ENCODE measurements around the gene GDNF. TPM values are rescaled to one million over a fixed set of nuclear protein-coding genes. Genes with fewer than 3 reads are reported as not detected.

Gene GDNF
- total RNA-seq, 1 donor from 2014 or later, result 0.57 TPM

- peaks cover 2% of the 10 kb centered on the region for H3K4me1 Mint-ChIP-seq (ENCODE audit: low read depth)
- no peak overlapping the region for H3K4me3 Mint-ChIP-seq (ENCODE audit: low read depth)
- H3K27me3 Mint-ChIP-seq, result no peaks in the 10 kb centered on the region
- H3K27ac Mint-ChIP-seq, result no peak overlapping the region
- peaks cover 3% of the 10 kb centered on the region for H3K36me3 Mint-ChIP-seq (ENCODE audit: insufficient read depth)
- TF ChIP-seq CTCF (IDR thresholded peaks at IDR 0.05; ENCODE audit: unreplicated experiment), result peak; percentile 55
- no peak for DNase-seq (ENCODE audit: low spot score, unreplicated experiment)
- peaks cover 4% of the 10 kb centered on the region for H3K9me3 Mint-ChIP-seq (ENCODE audit: low read depth)
Observed at GRCh38 chr5:37774912-37775483, 64.8 kb downstream of the GDNF start.

- TF ChIP-seq CTCF (IDR thresholded peaks at IDR 0.05; ENCODE audit: unreplicated experiment), result no peak
- H3K27ac Mint-ChIP-seq, result no peak overlapping the region
Observed at GRCh38 chr5:37773809-37774208, 66.0 kb downstream of the GDNF start.

GRCh38 chr5:37772255-37772654 lies 67.6 kb downstream of the GDNF start:
- Mint-ChIP-seq H3K9me3 (ENCODE audit: low read depth) (peaks cover 4% of the 10 kb centered on the region), H3K27ac (no peak overlapping the region), H3K4me3 (ENCODE audit: low read depth) (no peak overlapping the region), H3K36me3 (ENCODE audit: insufficient read depth) (peaks cover 3% of the 10 kb centered on the region), H3K27me3 (no peaks in the 10 kb centered on the region), H3K4me1 (ENCODE audit: low read depth) (no peaks in the 10 kb centered on the region)
- no peak for TF ChIP-seq CTCF (IDR thresholded peaks at IDR 0.05; ENCODE audit: unreplicated experiment)
- DNase-seq (ENCODE audit: low spot score, unreplicated experiment), result no peak

More at GRCh38 chr5:37773809-37774208, 66.0 kb downstream of the GDNF start:
- no peak for DNase-seq (ENCODE audit: low spot score, unreplicated experiment)
- peaks cover 2% of the 10 kb centered on the region for H3K4me1 Mint-ChIP-seq (ENCODE audit: low read depth)
- peaks cover 4% of the 10 kb centered on the region for H3K9me3 Mint-ChIP-seq (ENCODE audit: low read depth)
- no peaks in the 10 kb centered on the region for H3K27me3 Mint-ChIP-seq
- H3K36me3 Mint-ChIP-seq (ENCODE audit: insufficient read depth), result peaks cover 3% of the 10 kb centered on the region
- H3K4me3 Mint-ChIP-seq (ENCODE audit: low read depth), result no peak overlapping the region

GRCh38 chr5:37771731-37772130 lies 68.1 kb downstream of the GDNF start:
- H3K27me3 Mint-ChIP-seq, result no peaks in the 10 kb centered on the region
- DNase-seq (ENCODE audit: low spot score, unreplicated experiment), result no peak
- no peak for TF ChIP-seq CTCF (IDR thresholded peaks at IDR 0.05; ENCODE audit: unreplicated experiment)
- H3K4me3 Mint-ChIP-seq (ENCODE audit: low read depth), result no peak overlapping the region
- peaks cover 4% of the 10 kb centered on the region for H3K9me3 Mint-ChIP-seq (ENCODE audit: low read depth)
- H3K4me1 Mint-ChIP-seq (ENCODE audit: low read depth), result no peaks in the 10 kb centered on the region
- H3K36me3 Mint-ChIP-seq (ENCODE audit: insufficient read depth), result peaks cover 3% of the 10 kb centered on the region
- no peak overlapping the region for H3K27ac Mint-ChIP-seq

GRCh38 chr5:37771203-37771611 lies 68.6 kb downstream of the GDNF start:
- H3K27me3 Mint-ChIP-seq, result no peaks in the 10 kb centered on the region
- TF ChIP-seq CTCF (IDR thresholded peaks at IDR 0.05; ENCODE audit: unreplicated experiment), result no peak
- no peak for DNase-seq (ENCODE audit: low spot score, unreplicated experiment)
- H3K4me3 Mint-ChIP-seq (ENCODE audit: low read depth), result no peak overlapping the region
- H3K4me1 Mint-ChIP-seq (ENCODE audit: low read depth), result no peaks in the 10 kb centered on the region
- H3K27ac Mint-ChIP-seq, result no peak overlapping the region
- peaks cover 4% of the 10 kb centered on the region for H3K9me3 Mint-ChIP-seq (ENCODE audit: low read depth)
- peaks cover 3% of the 10 kb centered on the region for H3K36me3 Mint-ChIP-seq (ENCODE audit: insufficient read depth)

Measured in progenitor cell of endocrine pancreas (in vitro differentiated cells).